NOMO-1 treated with DMSO at 0.1 percent for 48 hours (cell line): Measurements from ENCODE around the gene SPACA1.
"Not testable (repeated sequence)": the region's sequence is repeated elsewhere in the genome, so short reads cannot be mapped to it uniquely, and the experiment has no call there.

ENCODE experiments used
- DNase-seq: peaks from one replicate; lab custom pipeline; 2025; ENCODE audit not compliant: unreplicated experiment; lab: John Stamatoyannopoulos, UW

Gene SPACA1

GRCh38 chr6:88047510-88048150 lies at the start of gene SPACA1:
TSS of gene SPACA1 (plus strand) at chr6:88047841. CDS start at chr6:88047906, 65 bp downstream.
- DNase-seq = no peak

- no peak for DNase-seq
Measured at GRCh38 chr6:88000713-88001112, 46.9 kb upstream of the SPACA1 start.

GRCh38 chr6:88001279-88001678 lies 46.4 kb upstream of the SPACA1 start:
- not testable (repeated sequence) for DNase-seq

GRCh38 chr6:88004707-88005106 lies 42.9 kb upstream of the SPACA1 start:
- peak; percentile 53 for DNase-seq

- DNase-seq = peak; percentile 32
Measured at GRCh38 chr6:88006557-88006956, 41.1 kb upstream of the SPACA1 start.

- DNase-seq = no peak
Measured at GRCh38 chr6:88008411-88008810, 39.2 kb upstream of the SPACA1 start.

- peak; percentile 19 for DNase-seq
Measured at GRCh38 chr6:88008831-88009231, 38.8 kb upstream of the SPACA1 start.

GRCh38 chr6:88013015-88013414 lies 34.6 kb upstream of the SPACA1 start:
- DNase-seq = no peak

- DNase-seq = no peak
Measured at GRCh38 chr6:88013554-88013953, 34.1 kb upstream of the SPACA1 start.

- DNase-seq = no peak
Measured at GRCh38 chr6:88020439-88020838, 27.2 kb upstream of the SPACA1 start.

- no peak for DNase-seq
Measured at GRCh38 chr6:88024696-88025095, 22.9 kb upstream of the SPACA1 start.

- DNase-seq = no peak
Measured at GRCh38 chr6:88031550-88031949, 16.1 kb upstream of the SPACA1 start.

GRCh38 chr6:88044530-88044929 lies 3.1 kb upstream of the SPACA1 start:
- DNase-seq = no peak

- no peak for DNase-seq
Measured at GRCh38 chr6:88045521-88046136, 2.0 kb upstream of the SPACA1 start.

GRCh38 chr6:88048578-88048977 lies 937 bp downstream of the SPACA1 start:
- DNase-seq = no peak

- peak; percentile 85 for DNase-seq
Measured at GRCh38 chr6:88050140-88050818, 2.6 kb downstream of the SPACA1 start.

- no peak for DNase-seq
Measured at GRCh38 chr6:88059191-88059590, 11.6 kb downstream of the SPACA1 start.

- DNase-seq = no peak
Measured at GRCh38 chr6:88062376-88062775, 14.7 kb downstream of the SPACA1 start.

- DNase-seq = no peak
Measured at GRCh38 chr6:88072462-88072861, 24.8 kb downstream of the SPACA1 start.

GRCh38 chr6:88074791-88075190 lies 27.1 kb downstream of the SPACA1 start:
- no peak for DNase-seq

- DNase-seq = no peak
Measured at GRCh38 chr6:88077305-88077704, 29.7 kb downstream of the SPACA1 start.

GRCh38 chr6:88086792-88087191 lies 39.2 kb downstream of the SPACA1 start:
- no peak for DNase-seq
